Stimulated activated CD4-positive, alpha-beta T cell treated with anti-CD3 and anti-CD28 coated beads, Interleukin-15, amount 100 ng/mL, for 1 hour (primary cell): ENCODE measurements around the gene KCTD16.

ENCODE experiments used
- DNase-seq, 2 donors: peaks; one replicate each; pipeline ENCODE4 v3.0.0-alpha.2; 2020; ENCODE audit warnings: low read depth in 1 of 2, low spot score in 1 of 2

KCTD16 gene

DNA sequence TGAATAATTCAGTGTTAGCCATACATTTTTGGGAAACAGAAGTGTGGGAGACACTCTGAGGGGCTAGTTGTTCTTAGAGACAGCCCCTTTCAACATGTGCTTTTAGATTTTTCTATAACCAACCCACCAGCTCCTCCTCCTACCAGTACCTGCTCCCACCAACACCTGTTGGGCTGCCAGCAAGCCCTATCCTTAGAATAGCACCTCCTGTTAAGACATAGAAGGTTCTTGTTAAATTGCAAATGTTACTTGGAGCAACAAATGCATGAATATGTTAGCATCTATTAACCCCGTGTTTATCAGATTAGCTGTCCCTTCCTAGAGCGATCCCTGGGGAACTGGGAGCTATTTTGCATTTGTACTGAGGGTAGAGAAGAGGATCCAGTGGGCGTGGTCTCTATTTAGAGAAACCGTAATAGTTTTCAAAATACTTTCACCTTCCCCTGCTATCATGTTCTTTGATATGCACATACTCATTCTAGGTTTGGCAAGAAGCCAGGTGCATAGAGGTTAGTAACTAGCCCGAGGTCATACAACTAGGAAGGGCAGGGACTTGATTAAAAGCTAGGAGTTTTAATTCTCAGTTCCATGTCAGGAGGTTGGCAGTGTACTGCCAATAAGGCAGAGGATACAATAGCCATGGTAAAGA is 334.4 kb downstream of the KCTD16 start:
- no peak for DNase-seq

DNA sequence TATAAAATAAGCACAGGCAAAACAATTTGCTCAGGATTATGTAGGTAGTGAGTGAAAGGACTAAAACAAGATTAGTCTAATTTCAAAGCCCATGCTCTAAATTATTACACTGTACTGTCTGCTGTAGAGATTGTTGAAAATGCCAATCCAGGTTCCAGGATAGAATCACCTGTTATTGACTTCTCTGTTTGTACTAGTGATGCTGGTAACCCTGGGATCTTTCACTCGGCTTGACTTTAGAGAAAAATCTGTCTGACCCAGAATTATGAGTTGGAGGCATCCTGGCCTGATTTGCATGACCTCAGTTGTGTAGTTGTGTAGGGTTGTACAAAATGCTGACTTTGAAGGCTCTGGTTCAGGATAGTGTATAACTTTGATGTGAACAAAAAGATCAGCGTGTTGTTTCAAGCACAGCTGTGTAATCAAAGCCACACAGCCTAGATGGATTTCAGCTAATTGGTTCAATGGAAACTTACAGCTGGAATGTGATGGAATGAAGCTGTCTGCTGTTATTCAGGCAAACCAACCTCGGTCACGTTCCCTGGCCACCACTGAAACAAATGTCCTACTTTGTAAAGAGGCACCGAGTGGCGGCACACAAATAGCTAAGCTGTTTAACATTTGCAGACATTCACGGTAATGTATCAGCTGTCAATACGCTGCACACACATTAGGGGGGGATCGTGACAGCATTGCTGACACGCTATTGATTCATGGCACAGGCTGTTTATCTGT is 340.3 kb downstream of the KCTD16 start:
- DNase-seq, result no peak

DNA sequence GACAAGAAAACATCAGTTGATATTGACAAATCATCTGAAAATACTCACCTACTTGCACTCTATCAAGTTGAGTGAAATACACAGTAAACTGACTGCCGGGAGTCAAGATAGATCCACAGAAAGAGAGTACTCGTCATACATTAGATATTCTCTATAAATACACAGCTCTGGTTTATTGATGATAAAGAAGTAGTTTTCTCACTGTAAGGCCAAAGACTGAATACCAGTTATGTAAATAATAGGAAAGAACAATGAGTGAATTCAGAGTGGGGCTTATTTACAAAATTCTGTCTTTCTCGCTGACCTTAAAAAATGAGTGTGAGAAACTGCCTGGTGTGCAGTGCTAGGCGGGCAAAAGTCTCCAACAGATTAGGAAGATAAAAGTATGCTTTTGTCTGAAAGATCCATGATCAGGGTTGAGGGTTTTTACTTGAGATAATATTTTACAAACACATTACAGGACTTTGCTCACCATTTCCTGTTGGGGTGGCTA is 341.0 kb downstream of the KCTD16 start:
- DNase-seq, result no peak

DNA sequence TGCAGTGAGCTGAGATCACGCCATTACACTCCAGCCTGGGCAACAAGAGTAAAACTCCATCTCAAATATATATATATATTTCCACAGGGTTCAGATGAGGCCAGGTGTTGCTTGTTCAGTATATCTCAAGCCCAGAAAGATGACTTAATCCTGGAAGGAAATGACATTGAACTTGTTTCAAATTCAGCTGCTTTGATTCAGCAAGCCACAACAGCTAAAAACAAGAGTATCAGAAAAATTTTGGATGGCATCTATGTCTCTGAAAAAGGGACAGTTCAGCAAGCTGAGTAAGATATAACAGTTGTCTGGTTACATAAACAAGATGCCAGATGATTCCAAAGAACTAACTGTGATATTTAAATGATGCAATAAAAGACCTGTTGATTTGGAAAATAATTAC is 352.0 kb downstream of the KCTD16 start:
- DNase-seq, result no peak

DNA sequence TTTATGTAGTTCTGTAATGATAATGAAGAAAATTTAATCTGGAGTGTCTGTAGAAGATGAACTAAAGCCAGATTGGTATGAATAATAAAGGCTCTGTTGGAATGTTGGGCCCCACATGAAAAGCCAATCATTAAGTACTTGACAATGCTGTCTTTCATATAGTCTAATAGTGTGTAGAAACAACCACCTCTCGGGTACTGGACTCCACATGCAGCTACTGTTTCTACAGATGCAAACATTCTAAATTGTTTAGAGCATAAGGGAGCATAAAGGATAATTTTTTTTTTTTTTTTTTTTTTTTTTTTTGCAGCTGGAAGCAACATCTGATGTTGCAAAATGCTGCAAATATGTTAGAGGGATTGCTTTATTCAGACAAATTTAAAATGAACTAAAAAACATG is 354.3 kb downstream of the KCTD16 start:
- DNase-seq, result no peak

DNA sequence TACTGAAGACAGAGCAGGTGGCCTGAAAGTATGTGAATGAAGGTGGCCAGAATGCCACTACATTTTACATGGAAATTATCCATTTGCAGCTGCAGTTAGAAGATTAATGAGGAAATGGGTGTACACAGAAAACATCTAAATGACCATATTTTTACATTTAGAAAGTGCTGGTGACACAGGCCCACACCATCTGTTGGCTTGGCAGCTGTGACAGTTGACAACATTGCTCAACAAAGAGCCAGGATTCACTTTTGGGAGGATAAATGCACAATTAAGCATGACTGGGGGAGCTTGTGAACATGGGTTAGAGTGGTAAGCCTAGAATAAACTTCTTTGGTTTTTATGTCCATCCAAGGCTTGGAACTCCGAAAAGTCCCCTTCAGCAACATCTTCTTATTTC is 360.5 kb downstream of the KCTD16 start:
- DNase-seq, result no peak
